OCI-LY1 (cell line): ENCODE measurements around the gene MGAT5B.

ENCODE experiments used
- EZH2 ChIP-seq: fragments of 200-600 bp; sonication (generic), shearing (Covaris generic); IDR thresholded peaks from 2 replicates; pipeline ENCODE4 v1.8.0; 2017; ENCODE audit warnings: borderline replicate concordance, mixed run types, mild to moderate bottlenecking, antibody characterized with exemption, low read length, moderate library complexity, mixed read lengths
- TF ChIP-seq, protein P1 (sequence below): fragments of 200-600 bp; sonication (generic), shearing (Covaris generic); IDR thresholded peaks from 2 replicates; pipeline ENCODE4 v1.5.1; 2017; ENCODE audit warnings: mild to moderate bottlenecking, antibody characterized with exemption, low read length, moderate library complexity, mixed read lengths

DNA sequence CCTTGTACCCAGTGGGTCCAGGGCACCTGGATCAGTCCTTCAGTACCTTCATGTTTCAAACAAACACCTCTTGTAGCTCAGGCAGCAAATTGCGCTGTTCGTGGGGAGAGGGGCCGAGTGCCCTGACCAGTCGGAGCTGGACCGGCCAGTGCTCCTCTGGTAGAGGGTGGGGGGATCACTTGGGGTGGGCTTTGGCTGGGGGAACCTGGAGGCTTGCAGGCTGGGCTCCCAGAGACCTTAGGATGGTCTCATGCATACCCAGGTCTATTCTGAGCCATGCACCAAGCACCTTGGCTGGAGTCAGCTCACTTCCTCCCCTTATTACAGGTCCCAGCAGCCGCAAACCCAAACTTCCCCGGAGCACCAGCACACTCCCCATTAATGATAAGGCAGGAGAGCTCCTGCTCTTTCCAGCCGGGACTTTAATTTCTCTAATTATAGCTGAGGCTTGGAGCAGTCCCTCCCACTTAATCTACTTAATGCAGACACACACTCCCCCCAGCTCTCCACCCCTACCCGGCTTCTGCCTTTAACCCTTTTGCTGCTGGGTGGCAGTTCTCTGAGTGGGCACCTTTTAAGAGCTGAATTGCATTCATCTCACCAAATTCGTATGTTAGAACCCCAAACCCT lies 26.3 kb upstream of the MGAT5B start:
- TF ChIP-seq, protein P1, sequence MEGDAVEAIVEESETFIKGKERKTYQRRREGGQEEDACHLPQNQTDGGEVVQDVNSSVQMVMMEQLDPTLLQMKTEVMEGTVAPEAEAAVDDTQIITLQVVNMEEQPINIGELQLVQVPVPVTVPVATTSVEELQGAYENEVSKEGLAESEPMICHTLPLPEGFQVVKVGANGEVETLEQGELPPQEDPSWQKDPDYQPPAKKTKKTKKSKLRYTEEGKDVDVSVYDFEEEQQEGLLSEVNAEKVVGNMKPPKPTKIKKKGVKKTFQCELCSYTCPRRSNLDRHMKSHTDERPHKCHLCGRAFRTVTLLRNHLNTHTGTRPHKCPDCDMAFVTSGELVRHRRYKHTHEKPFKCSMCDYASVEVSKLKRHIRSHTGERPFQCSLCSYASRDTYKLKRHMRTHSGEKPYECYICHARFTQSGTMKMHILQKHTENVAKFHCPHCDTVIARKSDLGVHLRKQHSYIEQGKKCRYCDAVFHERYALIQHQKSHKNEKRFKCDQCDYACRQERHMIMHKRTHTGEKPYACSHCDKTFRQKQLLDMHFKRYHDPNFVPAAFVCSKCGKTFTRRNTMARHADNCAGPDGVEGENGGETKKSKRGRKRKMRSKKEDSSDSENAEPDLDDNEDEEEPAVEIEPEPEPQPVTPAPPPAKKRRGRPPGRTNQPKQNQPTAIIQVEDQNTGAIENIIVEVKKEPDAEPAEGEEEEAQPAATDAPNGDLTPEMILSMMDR = no peak
- TF ChIP-seq EZH2 = no peak
